HG03558 (cell line): ENCODE data around the gene EPC1.

Experiments used
- ATAC-seq: cut with Tn5 transposase; IDR thresholded peaks from one replicate; pipeline ENCODE4 v1.9.1; 2021; ENCODE audit warnings: moderate number of reproducible peaks; ENCODE audit not compliant: unreplicated experiment; ENCODE audit errors: extremely low read depth

The EPC1 gene

GRCh38 chr10:32298075-32298812, 48.7 kb downstream of the EPC1 start:
- no peak for ATAC-seq

DNA sequence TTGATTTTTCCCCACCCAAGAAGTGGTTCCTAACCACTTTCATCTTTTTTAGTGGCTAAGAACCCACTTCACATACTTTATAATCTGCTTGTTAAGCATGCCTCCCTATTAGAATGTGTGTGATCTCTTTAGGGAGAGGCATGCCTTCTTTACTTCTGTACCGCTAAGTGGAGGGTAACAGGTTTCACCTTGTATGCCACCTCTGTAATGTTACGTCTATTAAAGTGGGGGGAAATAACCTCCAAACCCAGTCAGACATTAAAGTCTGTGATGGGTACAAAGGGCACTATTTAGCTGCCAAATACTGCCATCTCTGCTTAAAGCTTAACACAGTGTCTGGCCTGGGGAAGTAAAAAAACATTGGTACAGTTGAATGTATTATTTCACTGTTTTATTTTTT, 51.9 kb downstream of the EPC1 start:
- no peak for ATAC-seq

DNA sequence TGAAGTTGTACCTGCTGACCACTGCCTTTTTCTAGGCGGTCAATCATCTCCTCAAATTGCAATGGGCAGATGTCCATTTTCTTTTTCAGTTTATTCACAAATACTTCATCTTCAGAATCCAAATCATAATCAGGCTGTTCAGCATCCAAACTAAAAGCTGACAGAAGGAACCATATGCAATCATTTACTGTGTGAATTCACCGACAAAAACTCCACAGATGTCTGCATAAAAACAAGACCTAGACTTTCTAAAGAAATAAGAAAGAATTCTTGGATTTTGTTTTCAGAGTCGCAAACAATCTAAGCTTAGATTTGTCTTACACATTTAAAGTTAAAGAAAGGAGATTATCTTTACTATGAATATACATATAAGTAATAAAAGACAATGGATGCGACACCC, 53.4 kb downstream of the EPC1 start:
- ATAC-seq, result no peak

GRCh38 chr10:32279795-32280194, 67.2 kb downstream of the EPC1 start:
- no peak for ATAC-seq

DNA sequence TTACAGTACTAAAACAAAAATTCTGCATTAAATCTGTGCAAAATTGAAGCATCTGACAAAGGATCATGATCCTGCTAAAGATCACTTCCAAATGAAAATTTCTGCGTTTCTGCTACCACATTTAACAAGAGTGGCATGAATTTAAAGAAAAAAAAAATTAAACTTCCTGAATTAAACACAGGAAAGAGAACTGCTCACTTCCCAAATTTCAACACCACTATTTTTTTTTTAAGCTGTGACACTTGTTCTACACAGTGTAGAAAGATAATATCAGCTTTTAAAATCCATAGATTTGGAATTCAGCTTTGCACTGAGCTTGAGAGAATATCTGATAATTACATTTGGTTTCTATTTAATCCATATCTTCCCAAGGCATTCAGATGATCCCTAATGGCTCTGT, 73.6 kb downstream of the EPC1 start:
- ATAC-seq, result no peak

DNA sequence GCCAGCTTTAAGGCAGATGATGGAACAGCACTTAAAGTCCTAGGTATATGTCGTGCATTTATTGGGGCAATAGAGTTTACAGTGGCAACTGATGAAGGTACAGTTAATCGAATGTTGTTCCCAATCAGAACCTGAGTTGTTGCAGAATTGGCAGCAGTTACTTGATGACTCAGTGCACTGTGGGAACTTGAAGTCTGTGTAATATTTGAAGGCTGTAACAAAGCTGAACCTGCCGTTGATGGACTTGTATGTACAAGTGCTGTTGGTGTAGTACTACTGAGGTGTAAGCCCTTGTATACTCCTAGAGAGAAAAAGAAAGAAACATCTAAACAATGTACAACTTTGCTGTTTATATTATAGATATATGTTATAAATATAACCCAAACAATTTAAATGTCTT, 75.3 kb downstream of the EPC1 start:
- no peak for ATAC-seq

GRCh38 chr10:32269343-32270100, 77.4 kb downstream of the EPC1 start:
- no peak for ATAC-seq

DNA sequence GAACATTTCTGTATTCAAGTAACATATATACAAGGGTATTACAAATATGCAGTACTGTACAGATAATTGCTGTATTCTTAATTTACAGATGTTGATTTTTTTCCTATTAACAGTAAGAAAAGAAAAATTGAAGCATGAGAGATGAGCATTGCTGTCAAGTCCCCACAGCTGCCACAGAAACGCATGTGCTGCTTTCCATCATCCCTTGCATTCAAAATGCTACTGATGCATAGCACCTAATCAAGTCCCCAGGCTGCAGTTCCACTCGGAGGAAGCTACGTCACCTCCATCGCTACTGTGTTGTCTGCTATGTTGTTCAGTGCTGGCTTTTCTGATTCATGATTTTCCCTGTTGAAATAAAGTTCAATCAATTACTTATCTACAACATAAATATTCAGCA, 78.2 kb downstream of the EPC1 start:
- ATAC-seq, result no peak

- no peak for ATAC-seq
Observed at GRCh38 chr10:32266979-32267378, 80.0 kb downstream of the EPC1 start.

- ATAC-seq, result no peak
Observed at GRCh38 chr10:32266566-32266965, 80.4 kb downstream of the EPC1 start.

- no peak for ATAC-seq
Observed at GRCh38 chr10:32265756-32266155, 81.2 kb downstream of the EPC1 start.

GRCh38 chr10:32263300-32263699, 83.7 kb downstream of the EPC1 start:
- no peak for ATAC-seq

DNA sequence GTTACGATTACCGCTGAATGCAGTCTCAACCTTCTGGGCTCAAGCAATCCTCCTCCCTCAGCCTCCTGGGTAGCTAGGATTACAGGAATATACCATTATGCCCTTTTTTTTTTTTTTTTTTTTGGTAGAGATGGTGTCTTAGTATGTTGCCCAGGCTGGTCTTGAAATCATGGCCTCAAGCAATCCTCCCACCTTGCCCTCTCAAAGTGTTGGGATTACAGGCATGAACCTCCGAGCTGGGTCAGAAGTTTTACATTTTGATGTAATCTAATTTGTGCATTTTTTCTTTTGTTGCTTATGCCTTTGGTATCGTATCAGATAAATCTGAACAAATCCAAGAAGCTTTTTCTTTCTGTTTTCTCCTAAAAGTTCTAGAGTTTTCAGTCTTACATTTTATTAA, 87.4 kb downstream of the EPC1 start:
- ATAC-seq, result no peak

DNA sequence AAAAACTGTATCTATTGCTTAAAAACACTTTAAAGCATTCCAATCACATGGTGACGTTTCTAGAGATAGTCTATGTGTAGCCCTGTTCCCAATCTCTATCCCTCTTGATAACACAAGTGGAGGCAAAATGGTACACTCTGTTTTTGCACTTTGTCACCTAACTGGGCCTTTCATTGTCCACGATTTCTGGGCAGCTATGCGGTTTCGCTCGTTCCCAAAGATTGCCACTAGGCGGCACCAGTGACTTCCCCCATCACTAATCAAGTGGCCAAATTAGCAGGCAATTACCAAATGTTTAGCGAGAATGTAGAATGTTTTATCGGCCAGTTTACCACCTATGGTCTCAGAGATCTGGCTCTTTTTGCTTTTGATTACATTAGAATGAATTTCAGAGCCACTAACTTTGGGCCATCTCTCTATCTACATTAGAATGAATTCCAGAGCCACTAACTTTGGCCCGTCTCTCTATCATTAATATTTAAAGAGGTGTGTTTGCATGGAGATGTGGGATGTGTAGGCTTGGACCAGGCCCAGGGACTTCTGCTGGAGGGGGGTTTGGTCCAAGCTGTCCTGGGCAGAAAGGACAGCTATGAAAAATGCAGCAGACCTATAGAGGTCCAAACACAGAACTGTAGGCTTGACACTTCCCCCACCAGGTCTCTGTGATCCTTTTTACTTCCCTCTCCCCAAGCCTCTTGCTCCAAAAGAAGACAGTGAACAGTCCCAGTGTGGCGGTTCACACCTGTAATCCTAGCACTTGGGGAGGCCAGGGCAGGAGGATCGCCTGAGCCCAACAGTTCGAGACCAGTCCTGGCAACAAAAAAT, 90.1 kb downstream of the EPC1 start:
- ATAC-seq, result no peak

DNA sequence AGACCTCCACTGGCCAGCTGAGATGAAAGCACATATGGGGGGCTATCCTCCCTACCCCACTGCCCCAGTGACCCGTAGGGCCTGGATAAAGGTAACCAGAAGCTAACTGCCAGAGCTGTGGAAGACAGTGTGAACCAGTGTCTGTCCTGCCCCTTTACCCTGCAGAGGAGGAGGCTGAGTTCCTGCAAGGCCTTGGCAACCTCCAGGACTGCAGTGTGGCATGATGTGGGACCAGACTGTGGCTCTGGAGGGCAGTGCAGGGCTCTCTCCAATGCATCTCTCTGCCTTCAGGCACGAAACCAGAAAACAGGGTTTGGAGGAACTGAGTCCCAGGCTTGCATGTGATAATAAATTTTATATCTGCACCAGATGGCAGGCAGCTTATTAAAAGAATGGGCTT, 93.1 kb downstream of the EPC1 start:
- no peak for ATAC-seq

DNA sequence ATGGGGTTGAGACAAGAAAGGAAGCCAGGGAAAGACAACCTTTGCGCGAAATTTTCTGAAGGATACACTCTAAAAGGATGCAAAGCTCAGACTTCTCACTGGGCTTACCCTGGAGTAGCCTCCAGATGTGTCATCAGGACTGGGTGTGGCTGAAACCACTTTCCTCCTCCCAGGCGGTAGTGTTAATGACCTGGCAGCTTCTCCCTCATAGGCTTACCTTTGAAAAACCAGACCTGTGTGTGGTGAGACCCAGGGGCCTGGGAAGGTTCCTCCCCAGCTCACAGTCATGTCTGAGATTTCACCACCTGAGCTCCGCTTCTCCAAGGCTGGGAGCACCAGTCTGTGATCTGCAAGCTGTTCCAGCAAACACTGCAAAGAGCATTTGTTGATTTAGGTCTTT, 93.7 kb downstream of the EPC1 start:
- ATAC-seq, result no peak

DNA sequence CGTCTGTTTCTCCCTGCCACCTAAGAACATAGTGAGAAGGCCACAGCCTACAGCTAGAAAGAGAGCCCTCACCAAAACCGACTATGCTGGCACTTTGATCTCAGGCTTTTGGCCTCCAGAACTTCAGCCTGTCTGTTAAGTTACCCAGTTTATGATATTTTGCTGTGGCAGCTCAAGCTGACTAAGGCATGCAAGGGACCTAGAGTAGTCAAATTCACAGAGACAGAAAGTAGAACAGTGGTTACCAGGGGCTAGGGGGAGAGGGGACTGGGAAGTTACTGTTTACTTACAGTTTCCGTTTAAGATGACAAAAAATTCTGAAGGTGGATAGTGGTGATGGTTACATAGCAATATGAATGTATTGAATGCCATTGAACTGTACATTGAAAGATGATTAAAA, 96.5 kb downstream of the EPC1 start:
- peak; percentile 74 for ATAC-seq

DNA sequence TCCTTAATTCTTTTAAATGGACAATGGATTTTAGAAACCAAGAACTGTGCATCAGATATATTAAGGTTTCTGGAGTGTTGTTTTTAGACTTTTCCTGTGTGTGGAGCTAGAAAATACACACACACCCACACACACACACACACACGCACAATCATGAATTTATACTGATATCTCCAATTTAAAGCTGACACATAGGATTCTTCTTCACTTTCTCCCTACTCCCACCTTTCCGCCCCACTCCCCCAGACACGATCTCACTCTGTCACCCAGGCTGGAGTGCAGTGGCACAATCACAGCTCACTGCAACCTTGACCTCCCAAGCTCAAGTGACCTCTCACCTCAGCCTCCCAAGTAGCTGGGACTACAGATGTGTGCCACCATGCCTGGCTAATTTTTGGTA, 100.3 kb downstream of the EPC1 start:
- no peak for ATAC-seq

DNA sequence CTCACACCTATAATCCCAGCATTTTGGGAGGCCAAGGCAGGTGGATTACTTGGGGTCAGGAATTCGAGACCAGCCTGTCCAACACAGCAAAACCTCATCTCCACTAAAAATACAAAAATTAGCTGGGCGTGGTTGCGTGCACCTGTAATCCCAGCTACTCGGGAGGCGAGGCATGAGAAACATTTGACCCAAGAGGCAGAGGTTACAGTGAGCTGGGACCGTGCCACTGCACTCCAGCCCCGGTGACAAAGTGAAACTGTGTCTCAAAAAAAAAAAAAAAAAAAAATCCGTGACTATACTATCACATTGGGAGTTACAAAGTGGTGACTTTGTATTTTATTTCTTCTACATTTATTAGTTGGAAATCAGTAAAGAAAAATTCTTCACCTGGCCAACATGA, 101.2 kb downstream of the EPC1 start:
- no peak for ATAC-seq

- ATAC-seq, result peak; percentile 66
Observed at GRCh38 chr10:32244421-32245207, 102.3 kb downstream of the EPC1 start.
